Nephron progenitor cell (in vitro differentiated cells): Measurements from ENCODE around the gene USP31.

Experiments used
- DNase-seq: peaks from one replicate; pipeline ENCODE4 v3.0.0; 2021
- H3K27ac Mint-ChIP-seq: 2 replicates; pipeline ENCODE4 v1.8.0; 2021; ENCODE audit warnings: mild to moderate bottlenecking, moderate library complexity, mixed read lengths
- H3K27me3 Mint-ChIP-seq: 2 replicates; pipeline ENCODE4 v1.8.0; 2021; ENCODE audit warnings: mild to moderate bottlenecking, low read depth, mixed read lengths; ENCODE audit not compliant: poor library complexity
- H3K36me3 Mint-ChIP-seq: 2 replicates; pipeline ENCODE4 v1.8.0; 2021; ENCODE audit warnings: low read depth, mixed read lengths
- H3K4me1 Mint-ChIP-seq: 2 replicates; pipeline ENCODE4 v1.8.0; 2021; ENCODE audit warnings: mixed read lengths
- H3K4me3 Mint-ChIP-seq: 2 replicates; pipeline ENCODE4 v1.8.0; 2021; ENCODE audit warnings: mild to moderate bottlenecking, moderate library complexity, mixed read lengths
- H3K9me3 Mint-ChIP-seq: 2 replicates; pipeline ENCODE4 v1.8.0; 2021; ENCODE audit warnings: mild to moderate bottlenecking, moderate library complexity, mixed read lengths
- CTCF ChIP-seq: fragments of 200-600 bp; sonication (generic); IDR thresholded peaks from 2 replicates; pipeline ENCODE4 v1.5.0; 2021; ENCODE audit warnings: antibody characterized with exemption

Gene USP31

DNA sequence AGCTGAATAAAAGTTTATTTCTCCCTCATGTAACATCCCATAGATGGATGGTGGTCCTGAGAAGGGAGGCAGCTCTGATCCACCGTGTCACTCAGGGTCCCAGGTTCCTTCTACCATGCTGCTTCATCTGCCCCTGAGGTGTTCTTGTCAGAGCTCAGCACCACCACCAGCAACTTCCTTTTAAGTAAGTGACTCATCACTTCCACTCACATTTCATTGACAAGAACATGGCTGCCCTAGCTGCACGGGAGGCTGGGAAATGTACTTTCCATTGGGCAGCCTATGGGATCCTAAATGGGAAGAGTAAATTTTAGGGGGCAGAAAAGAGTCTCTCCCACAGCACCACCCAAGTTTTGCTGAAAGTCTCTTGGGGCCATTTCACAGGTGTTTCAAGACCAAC lies 134.7 kb downstream of the USP31 start:
- Mint-ChIP-seq H3K4me1 (no peaks in the 10 kb centered on the region), H3K4me3 (no peak overlapping the region), H3K36me3 (no peaks in the 10 kb centered on the region), H3K27ac (no peak overlapping the region), H3K9me3 (no peaks in the 10 kb centered on the region), H3K27me3 (peaks cover 28% of the 10 kb centered on the region)
- no peak for TF ChIP-seq CTCF
- DNase-seq = no peak
